ENCODE results near the gene RASGRP4.

DNA sequence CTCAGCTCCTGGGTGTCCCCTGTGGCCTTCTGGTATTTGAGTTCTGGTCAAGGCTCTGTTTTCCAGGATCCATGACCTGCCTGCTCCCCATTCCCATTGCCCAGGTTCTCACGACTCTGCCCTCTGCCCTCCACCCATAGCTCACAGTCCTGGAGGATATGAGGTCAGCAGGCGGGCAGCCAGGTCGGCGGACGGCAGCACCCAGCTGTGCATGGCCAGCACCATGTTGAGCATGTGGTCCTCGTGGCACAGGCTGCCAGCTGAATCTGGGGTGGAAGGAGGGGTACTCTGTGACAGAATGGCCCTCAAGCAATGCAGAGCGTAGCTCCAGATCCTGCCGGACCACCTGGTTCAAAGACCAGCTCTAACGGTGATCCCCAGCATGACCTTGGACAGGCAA, 5.1 kb downstream of the RASGRP4 start:
- TF ChIP-seq, protein P1, sequence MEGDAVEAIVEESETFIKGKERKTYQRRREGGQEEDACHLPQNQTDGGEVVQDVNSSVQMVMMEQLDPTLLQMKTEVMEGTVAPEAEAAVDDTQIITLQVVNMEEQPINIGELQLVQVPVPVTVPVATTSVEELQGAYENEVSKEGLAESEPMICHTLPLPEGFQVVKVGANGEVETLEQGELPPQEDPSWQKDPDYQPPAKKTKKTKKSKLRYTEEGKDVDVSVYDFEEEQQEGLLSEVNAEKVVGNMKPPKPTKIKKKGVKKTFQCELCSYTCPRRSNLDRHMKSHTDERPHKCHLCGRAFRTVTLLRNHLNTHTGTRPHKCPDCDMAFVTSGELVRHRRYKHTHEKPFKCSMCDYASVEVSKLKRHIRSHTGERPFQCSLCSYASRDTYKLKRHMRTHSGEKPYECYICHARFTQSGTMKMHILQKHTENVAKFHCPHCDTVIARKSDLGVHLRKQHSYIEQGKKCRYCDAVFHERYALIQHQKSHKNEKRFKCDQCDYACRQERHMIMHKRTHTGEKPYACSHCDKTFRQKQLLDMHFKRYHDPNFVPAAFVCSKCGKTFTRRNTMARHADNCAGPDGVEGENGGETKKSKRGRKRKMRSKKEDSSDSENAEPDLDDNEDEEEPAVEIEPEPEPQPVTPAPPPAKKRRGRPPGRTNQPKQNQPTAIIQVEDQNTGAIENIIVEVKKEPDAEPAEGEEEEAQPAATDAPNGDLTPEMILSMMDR (IDR thresholded peaks at IDR 0.05; ENCODE audit: low read depth, low read length): no peak
- TF ChIP-seq POLR2A (IDR thresholded peaks at IDR 0.05; ENCODE audit: extremely low read depth, insufficient read length): no peak
- TF ChIP-seq, protein P2, sequence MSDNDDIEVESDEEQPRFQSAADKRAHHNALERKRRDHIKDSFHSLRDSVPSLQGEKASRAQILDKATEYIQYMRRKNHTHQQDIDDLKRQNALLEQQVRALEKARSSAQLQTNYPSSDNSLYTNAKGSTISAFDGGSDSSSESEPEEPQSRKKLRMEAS (IDR thresholded peaks at IDR 0.05; ENCODE audit: low read depth, low read length): no peak
